Measurements from ENCODE around the gene TLE3.
"Not testable (repeated sequence)": the region's sequence is repeated elsewhere in the genome, so short reads cannot be mapped to it uniquely, and the experiment has no call there.

TLE3 gene

DNA sequence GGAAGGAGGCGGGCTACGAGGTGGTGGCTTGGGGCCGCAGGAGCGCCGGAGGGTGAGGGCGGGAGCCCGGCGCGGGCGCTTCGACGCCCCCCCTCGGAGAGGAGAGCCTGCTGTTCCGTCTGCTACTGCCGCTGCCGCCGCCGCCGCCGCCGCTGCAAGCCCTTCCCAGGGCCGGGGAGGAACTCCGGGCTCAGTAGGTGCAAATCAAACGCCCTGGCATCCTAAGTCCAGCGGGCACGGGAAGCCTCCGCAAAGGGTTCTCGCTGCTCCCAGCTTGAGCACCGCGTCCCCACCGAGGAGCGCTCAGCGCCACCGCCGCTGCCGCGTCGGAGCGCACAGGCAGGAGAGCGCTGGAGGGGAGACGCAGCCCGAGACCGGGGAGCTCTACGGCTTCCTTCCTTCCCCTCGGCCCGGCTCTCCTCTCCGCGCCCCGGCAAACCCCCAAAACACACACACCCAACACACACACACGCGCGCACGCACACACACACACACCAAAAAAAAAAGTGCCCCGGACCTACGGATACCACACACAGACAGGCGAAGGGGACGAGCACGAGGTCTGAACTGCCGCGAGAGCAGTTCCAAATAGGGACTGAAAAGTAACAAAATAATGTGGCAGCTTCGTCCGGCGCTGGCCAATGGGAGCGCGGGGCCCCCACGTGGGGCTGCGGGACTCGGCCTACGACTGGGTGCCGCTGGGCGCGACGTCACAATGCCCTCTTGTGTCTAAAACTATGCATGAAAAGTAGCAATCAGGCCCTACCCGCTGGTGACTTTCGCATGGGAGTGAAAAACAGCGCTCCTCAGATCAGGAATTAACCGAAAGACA is at the start of gene TLE3:
TSS of gene TLE3 (minus strand) at position 597 of the 832 bp plus-strand sequence. CDS start 1,119 bp downstream, outside the sequence.
- peak; percentile 60 for FAIRE-seq

DNA sequence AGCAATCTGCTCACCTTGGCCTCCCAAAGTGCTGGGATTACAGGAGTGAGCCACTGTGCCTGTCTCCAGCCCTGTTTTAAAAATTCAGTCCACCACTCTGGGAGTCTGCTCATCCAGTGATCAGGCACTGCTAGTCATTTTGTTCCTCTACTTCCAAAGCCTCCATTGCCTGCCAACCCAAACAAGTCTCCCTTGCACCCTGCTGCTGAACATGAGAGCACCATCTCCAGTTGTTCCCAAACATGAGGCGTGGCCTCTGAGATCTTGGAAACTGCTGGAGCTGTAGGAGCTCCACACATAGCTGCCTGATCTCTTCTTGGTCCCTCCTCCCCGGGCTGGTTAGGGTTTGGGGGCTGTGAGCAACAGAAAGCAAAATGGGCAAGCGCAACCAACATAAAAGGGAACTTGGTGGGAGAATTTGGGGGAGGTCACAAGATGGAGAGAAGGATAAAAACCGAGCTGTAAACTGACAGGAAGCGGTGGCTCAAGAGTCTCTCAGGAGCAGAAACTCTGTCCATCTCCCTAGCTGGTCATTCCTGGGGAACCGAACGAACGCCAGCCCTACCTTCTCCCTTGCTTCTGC is 49.6 kb upstream of the TLE3 start:
- FAIRE-seq = no peak

DNA sequence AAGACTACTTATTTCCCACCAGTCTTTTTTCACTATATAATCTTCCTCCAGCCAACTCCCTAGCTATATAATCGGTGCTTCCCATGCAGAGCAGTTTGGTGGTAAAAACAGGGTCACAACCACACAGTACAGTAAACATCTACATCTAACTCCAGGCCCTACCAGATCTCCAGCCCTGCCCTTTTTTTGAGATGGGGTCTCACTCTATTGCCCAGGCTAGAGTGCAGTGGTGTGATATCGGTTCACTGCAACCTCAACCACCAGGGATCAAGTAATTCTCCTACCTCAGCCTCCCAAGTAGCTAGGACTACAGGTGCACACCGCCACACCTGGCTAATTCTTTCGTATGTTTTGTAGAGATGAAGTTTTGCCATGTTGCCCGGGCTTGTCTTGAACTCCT is 49.1 kb upstream of the TLE3 start:
- FAIRE-seq = no peak

DNA sequence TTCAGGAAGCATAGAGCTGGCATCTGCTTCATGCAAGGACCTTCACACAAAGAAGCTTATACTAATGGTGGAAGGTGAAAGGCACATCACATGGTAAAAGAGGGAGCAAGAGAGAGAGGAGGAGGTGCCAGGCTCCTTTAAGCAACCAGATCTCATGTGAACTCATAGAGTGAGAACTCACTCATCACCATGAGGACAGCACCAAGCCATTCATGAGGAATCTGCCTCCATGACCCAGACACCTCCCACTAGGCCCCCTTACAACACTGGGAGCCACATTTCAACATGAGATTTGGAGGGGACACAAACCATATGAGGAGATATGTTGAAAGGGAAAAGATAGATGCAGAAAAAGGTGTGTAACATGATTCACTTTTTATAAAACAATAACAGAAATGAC is 48.4 kb upstream of the TLE3 start:
- no peak for FAIRE-seq

DNA sequence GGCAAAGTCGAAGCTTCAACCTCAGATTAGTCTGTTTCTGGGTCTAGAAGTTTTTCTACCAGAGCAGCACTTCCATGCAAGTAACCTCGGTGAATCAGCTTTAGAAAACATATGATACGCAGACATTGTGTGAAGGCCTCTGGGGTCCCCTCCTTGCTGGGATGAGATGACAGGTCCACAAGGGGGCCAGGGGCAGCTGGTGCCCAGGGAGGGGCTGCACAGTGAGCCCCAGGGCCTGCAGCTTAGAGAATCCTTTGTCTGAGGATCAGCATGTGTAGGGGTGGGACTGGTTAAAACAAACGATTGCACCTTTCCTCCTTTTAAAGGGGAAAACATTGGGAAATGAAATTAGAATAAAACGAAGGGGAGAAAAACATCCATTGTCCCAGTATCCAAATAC is 47.5 kb upstream of the TLE3 start:
- FAIRE-seq = no peak

DNA sequence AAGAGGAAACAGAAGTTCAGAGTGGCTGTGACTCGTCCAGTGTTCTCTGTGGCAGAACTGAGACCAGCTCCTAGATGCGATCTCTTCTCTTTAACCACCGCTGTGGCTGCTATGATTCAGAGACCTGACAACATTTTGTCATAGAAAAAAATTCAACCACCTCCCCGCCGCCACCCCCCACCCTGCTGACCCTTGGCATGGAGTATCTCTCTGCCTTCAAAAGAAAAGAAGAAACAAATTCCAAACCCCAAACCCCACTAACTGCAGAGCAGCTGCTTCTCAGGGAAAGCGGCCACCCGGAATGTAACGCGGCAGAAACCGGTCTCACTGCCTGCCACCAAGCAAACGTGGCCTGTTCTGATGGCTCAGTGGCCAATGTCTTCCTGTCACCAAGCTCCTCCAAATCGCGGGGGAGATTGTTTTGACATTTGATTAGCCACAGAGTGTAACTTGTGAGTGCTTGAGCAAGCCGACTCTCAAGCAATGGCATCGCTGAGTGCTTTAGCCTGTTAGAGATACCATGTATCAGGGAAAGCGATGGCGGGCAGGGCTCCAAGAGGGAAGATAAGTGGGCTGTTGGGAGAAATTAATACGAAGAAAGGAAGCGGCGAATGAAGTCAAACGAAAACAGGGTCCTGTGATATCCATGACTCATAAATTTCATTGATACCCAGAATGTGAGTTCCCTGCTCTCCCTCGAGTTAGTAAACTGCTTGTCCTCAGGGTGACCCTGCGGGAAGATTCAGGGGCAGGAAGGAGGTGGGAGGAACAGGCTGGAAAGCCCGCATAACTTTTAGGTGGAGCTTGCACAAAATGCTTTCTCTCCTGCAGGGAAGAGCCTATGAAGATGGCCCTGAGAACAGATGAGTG is 44.8 kb upstream of the TLE3 start:
- FAIRE-seq = no peak

DNA sequence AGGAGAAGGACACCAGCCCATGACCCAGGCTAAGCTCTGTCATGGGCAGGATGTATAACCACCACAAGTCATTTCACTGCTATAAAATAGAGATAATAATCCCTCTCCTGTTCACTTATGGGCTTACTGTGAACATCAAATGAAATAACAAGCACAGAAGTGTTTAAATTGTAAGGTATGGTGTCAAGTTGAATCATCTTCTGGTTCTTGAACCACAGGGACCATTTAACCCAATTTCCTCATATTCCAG is 44.3 kb upstream of the TLE3 start:
- FAIRE-seq = no peak

DNA sequence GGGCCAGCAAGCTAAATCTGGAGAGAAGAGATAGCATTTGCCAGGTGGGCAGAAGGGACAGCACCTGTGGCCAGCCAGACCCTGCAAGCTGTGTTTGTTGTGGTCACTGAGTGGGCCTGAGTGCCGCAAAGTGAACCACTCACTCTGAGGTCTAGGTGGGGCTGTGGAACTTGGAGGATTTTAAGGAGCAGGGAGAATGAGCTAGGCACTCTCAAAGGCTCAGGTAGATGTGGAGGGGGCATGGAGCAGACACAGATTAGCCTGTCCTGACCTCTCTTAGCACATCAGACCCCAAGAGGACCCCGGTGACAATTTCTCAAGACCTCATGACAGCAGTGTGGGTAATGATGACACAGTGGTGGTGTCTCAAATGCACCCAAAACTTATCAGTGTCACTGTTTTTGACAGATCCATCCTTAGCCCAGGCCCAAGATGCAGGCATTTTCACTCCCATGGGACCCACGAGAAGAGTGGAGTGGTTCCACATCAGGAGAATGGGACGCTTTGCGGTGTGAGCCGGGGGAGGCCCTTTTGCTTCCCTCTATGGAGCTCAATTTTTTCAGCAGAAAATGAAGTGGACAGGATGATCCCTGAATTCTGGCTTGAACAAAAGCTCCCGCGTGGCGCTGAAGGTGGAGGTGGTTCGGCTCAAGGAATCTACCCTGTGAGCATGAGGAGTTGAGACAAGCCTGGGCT is 43.8 kb upstream of the TLE3 start:
- no peak for FAIRE-seq

DNA sequence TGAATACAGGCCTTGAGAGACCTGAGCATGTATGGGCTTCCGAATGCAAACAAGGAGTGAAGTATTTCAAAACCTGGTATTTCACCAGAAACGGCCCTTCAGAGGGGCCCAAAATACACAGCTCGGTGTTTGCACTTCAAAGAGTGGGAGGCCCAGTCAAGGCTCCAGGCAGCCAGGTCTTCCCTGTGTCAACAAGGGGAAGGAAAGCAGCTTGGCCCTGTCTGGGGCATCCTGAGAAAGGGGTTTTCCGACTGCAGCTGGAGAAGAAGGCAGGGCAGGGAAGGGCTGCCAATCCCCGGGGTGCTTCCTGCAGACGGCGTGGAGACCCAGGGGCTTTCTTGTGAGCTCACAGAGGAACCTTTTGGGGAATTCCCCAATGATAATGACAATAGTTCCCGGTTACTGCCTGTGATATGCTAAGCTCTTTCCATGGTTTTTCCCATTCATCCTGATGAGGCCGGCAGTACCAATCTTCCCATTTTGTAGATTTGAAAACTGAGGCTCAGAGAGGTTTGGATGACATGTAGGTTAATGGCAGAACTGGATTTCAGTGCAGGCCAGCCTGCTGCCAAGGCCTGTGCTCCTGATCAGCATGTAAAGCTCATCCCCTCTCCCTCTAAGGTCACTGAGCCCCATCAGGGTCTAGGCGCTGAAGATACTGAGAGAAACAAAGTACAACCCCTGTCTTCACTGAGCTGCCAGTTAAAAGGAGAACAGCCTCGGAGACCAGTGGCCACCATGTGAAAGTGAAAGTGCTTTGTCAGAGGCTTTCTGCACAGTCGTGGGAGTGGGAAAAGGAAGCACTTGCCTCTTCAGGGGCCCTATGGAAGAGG is 43.0 kb upstream of the TLE3 start:
- no peak for FAIRE-seq

DNA sequence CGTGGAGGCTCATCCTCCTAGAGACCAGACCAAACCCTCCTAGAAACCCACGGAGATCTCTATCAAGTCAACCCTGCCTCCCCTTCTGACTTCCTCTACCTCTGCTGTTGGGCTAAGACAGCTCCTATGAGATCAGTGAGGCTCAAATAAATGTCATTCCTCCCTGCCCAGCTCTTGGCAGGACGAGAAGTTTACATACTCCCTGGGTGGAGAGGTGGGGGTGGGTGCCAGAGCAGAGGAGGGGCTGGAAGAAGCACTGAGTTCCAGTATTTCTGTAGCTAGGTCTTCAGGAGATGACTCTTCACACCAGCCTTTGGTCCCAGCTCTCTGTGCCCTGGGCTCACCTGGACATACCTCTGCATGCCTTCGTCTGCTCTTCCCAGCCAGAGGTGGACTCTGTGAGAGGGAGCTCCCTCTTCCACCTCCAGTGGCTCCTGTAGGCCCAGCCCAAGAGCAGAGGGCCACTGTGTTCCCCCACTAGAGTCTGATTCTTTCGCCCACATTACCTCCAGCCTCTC is 42.4 kb upstream of the TLE3 start:
- no peak for FAIRE-seq

DNA sequence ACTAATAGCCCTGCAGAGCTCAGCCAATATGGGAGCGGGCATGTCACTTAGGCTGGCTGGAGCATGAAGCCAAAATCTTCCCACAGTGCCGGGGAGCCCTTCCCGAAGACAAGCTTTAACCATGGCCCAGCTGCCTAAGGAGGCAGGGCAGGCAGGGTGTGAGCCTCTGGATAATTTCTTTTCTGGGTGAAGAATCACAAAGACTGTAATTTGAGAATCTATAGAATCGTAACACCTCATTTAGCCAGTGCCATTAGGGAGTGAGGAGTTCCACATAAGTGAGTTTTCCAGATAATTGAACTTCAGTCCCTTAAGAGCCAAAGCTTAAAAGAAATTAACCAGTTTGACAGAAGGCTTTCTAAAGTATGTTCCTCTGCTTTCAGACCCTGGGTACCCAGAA is 40.2 kb upstream of the TLE3 start:
- FAIRE-seq = no peak

DNA sequence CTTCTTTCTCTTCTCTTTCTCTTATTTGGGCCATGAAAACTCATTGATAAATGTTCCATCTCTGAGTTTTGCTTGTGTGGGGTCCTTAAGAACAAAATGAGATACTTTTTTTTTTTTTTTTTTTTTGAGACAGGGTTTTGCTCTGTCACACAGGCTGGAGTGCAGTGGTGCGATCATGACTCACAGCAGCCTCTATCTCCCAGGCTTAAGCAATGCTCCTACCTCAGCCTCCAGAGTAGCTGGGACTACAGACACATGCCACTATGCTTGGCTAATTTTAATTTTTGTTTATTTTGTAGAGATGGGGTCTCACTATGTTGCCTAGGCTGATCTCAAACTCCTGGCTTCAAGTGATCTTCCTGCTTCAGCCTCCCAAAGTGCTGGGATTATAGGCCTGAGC is 39.3 kb upstream of the TLE3 start:
- not testable (repeated sequence) for FAIRE-seq

DNA sequence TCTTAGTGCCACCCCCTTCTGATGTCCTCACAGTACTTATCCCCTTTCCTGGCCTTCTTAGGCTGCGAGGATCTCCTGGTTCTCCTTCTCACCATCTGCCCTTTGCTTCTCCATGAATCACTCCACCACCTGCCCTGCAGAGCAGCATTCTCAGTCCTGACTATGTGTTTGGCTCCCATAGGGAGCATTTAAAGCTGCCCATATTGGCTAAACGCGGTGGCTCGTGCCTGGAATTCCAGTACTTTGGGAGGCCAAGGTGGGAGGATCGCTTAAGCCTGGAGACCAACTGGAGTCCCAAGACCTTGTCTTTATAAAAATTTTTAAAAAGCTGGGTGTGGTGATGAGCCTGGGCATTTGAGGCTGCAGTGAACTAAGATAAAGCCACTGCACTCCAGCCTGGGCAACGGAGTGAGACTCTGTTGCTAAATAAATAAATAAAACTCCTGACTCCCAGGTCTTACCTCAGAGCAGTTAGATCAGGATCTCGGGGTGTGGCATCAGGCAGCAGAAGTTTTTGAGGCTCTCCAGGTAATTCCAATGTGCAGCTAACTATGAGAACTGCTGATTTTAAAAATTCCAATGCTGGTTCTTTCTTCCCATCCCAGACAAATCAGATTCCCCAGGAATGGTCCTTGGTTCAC is 36.2 kb upstream of the TLE3 start:
- FAIRE-seq = no peak

DNA sequence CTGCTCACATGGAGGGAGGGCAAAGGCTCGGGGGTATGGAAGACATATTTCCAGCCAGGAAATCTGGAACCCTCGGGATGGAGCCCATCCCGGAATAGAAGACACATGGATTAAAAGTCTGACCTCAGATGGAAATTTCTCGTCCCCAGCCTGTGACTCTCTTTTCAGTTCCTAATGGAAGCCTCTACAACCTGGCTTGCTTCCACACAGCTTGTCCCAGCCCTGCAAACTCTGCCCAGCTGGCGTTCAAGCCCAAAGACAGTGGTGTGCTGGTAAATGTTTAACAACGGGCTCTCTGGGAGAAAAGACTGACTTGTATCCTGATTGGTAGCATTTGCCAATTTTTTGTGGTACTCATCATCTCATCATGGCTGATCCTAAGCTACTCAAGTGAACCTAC is 35.6 kb upstream of the TLE3 start:
- FAIRE-seq = no peak

DNA sequence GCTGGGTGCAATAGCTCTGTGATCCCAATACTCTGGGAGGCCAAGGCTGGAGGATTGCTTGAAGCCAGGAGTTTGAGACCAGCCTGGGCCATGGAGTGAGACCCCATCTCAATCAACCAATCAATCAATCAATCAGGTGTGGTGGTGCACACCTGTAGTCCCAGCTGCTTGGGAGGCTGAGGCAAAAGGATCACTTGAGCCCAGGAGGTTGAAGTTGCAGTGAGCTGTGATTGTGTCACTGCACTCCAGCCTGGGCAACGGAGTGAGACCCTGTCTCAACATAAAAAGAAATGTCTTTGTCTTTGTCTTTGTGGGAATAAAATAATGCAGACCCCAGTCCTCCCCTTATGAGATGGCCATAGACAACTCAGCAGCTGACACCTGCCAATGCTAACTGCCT is 34.9 kb upstream of the TLE3 start:
- FAIRE-seq = no peak

DNA sequence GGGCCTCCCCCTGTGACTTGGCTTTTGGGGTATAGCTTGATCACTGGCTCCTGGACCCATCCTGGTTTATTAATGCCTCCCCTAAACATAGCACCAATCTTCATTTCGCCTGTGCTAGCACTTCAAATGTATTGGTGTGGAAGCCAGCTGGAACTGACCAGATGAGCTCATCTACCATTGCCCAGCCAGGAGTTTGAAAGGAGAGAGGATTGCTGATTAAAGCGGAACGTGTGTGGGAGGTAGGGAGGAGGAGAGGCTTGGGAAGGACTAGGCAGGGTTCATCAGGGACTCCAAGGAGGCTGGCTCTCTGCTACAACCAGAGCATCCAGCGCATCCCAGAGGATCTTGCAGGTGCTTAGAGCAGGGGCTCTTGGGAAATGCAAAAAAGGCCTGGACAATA is 34.4 kb upstream of the TLE3 start:
- FAIRE-seq = no peak

DNA sequence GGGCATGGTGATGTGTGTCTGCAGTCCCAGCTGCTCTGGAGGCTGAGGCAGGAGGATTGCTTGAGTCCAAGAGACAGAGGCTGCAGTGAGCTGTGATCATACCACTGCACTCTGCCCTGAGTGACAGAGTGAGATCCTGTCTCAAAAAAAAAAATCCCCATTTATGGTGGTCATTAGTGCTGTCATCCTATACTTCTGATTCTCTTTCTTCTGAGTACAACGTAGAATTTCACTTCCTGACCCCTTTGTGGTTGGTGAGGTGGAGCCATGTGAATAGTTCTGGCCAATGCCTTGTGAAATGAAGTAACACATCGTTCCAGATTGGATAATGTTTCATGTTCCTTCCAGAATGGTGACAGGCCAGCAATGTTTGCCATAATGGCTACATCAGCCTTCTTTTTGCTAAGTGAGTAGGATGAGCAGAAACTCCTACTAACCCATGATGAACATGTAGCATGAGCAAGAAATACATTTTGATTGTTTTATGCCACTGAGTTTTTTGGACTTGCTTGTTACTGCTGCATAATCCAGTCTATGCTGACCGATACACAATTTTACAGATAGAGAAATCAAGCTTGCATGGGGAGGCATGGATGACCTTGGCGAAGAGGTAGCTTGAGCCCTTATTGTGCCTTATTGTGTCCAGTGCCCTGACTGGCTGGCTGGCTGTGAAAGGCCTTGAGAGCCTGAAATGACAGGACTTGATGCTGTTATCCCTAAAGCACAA is 30.9 kb upstream of the TLE3 start:
- FAIRE-seq = no peak

DNA sequence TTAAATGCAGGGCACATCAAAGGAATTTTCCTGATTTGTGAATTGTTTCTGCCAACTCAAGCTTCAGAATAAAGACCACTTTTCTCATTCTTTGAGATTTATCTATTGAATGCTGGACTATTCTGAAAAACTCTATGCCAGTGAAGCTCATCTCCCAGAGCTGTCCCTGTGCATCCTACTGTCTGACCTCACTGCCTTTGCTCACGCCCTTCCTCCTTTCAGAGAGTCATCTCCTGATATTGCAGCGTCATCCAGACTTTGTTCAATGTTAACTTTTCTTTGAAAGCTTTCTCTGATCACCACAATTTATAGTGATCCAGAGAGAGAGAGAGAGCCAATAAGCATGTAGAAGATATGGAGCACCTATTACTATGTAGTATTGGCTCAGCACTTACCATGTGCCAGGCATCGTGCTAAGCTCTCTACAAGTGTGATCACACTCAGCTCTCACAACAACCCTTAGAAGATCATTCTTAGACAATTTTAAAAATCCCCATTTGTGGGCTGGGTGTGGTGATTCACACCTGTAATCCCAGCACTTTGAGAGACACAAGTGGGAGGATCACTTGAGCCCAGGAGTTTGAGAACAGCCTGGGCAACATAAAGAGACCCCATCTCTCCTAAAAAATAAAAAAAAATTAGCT is 30.2 kb upstream of the TLE3 start:
- no peak for FAIRE-seq

DNA sequence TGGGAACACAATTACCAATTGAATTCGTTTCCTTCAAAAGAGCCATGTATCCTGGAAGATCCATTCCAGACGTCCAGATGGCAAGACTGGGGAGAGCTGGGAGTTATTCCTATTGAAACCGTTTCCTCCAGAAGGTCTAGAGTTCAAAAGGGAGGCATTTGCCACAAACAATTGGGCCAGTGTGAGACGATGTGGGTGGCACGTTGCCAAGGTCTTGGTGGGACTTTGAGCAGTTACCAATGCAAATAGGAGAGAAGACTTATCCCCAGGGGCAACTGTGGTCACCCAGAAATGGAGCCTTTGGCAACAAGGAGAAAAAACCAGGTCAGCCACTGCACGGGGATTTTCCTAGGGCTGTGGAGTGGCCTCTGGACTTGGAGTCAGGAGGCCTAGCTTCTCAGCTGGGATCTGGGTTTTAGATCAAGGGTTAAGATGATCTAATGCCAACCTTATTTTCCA is 29.6 kb upstream of the TLE3 start:
- FAIRE-seq = no peak

DNA sequence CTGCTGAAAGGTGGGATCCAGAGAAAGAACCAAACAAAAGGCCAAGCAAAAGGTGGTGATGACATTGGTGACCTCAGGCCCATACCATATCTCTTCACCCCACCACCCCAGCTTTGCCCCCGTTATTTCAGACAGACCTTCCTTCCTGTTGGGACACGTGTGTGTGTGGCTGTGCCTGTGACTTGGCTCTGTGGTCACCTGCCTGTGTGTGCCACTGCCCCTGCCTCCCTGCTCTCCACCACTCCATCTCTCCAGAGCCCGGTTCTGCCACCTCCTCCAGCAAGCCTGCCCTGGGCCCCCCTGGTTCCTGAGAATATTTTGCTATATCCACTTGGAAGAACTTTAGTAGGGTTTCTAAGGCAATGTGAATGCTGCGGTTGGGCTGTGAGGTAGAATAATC is 28.6 kb upstream of the TLE3 start:
- no peak for FAIRE-seq
